Hepatic stellate cell (primary cell): ENCODE measurements around the gene SLC35A4.
"Not testable (repeated sequence)": the region's sequence is repeated elsewhere in the genome, so short reads cannot be mapped to it uniquely, and the experiment has no call there.

Experiments used
- DNase-seq: peaks from one replicate; pipeline ENCODE4 v3.0.0; 2011; ENCODE audit warnings: low spot score

Gene SLC35A4

DNA sequence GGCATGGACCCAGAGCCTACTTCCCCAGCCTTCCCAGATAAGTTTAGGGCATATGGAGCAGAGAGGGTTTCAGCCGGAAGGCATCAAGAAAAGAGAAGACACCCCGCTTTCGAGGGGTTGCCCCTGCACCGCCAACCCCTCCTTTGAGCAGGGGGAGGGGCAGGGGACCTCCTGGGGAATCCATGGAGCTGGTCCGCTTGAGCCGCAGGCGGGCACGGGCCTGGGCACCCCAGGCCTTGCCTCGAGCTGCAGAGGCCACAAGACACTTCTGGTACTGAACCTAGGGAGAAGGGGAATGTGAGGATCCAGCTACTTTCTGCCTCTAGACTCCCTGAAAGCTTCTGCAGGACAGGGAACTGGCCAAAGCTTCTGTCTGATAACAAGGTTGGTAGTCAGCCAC is 6.1 kb upstream of the SLC35A4 start:
- no peak for DNase-seq

DNA sequence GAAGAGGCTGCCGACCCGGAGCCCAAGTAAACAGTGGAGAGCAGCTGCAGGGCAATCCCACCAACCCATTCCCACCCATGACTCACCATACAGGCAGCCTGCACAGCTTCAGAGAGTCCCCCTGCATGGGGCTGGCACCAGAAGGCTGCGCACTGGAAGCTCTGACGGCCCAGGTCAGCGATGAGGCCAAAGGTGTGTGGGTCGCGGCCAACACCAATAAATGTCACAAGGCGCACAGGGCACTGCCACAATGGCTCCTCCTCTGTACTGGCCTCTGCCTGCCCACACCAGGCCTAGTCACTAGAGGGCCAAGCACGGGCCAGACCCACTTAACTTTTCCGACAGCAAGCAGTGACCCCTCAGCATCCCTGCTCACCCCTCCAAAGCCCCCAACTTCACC is 4.4 kb upstream of the SLC35A4 start:
- DNase-seq, result no peak

DNA sequence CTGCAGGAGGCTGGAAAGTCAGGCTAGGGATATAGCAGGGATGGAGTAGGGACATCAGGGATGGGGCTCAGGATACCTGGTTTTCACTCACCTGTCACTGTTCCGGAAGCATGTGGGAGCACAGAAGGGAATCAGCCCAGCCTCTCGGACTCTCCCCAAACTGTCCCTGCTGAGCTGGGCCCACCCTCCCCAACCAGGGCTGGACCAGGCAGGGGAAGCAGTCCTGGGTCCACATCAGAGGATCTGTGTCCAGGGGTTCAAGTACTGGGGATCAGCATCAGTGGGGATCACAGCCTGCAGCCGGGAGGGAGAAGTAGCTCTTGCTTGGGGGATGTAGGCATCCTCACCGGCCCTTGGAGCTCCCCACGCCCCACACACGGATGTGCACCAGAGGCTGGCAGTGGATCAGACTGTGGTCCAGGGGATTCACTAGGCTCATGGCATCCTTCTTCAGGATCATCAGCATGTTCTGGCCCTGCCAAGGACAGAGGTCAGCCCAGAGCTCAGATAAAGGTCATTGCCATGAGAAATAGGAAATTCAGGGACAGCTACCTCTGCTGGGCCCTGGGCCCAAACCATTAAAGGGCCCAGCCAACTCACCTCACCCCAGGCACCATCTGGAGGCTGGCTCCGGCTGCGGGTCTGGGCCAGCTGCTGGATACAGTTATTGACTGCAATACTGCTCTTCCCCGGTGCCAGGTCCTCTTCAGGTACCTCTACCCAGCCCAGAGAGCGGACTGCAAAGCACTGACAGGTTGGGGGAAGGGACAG is 2.7 kb upstream of the SLC35A4 start:
- no peak for DNase-seq

DNA sequence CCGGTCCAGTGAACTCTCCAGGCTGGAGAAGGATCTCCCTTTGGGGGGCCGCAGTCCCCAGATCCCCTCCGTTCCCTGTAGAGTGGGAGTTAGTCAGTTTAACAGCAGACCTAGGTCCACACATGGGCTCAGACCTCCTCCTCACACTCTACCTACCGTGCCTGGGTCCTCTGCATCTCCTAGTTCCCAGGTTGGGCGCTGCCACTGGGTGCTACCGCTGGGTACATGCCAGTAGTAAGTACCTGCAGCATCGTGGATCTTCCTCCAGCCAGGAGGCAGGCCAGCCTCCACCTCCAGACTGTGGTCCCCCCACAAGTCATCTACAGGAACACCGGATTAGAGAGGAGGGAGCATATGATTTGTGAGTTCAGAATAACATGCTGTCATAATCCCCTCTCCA is 1.0 kb upstream of the SLC35A4 start:
- no peak for DNase-seq

DNA sequence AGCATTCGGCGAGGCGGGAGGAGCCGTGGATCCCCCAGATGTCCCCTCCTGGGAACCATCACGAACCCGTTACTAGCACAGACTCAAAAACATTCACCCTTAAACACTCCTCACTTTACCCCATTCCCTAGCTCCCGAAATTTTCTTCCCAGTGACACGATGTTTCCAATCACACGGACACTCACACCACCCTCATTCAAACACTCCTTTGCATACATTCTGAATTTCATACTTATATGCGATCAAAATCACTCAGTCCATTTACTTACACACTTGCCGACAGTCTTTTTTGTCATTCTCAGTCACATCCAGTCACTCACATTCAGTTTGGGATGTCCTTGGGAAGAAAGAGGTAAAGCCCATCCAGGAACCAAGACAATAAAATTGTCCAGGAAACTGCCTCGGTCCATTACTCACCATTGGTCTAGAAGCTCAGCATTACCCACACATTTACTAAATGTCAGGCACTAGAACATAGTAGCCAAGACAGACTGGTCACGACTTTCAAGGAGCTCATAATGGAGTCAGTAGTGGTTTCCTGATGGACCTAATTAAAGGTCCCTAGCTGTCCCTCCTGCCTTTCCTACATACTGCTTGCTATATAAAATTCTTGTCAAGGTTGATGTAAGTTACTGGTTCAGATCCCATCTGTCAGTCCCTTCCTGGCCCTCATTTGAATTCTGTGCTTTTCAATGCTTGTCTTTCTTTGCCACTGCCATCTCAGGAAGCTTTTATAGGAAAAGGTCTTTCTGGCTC is 574 bp downstream of the SLC35A4 start:
- no peak for DNase-seq

DNA sequence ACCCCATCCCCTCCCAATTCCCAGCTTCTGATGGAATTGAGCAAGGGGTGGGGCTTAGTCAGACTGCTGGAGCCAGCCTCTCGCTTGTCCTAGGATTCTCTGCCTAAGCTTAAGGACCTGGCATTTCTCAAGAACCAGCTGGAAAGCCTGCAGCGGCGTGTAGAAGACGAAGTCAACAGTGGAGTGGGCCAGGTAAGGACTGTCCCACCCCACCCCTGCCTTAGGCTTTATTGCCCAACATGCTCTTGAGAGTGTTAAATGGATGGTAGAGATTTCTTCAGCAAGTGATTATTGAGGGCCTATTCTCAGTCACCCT is 1.1 kb downstream of the SLC35A4 start:
- DNase-seq, result no peak

DNA sequence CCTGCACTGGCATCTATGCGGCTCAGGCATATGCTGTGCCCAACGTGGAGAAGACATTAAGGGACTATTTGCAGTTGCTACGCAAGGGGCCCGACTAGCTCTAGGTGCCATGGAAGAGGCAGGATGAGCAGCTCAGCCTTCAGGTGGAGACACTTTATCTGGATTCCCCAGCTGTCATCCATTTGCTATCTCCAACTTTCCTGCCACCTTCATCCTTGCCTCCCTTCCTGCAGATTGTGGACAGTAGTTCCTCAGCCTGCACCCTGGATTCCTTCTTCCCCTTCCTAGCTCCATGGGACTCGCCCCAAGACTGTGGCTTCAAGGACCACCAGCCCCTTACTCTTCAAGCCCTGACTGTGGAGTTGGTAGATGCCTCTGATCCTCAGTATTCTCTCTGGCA is 2.0 kb downstream of the SLC35A4 start:
- DNase-seq, result no peak

DNA sequence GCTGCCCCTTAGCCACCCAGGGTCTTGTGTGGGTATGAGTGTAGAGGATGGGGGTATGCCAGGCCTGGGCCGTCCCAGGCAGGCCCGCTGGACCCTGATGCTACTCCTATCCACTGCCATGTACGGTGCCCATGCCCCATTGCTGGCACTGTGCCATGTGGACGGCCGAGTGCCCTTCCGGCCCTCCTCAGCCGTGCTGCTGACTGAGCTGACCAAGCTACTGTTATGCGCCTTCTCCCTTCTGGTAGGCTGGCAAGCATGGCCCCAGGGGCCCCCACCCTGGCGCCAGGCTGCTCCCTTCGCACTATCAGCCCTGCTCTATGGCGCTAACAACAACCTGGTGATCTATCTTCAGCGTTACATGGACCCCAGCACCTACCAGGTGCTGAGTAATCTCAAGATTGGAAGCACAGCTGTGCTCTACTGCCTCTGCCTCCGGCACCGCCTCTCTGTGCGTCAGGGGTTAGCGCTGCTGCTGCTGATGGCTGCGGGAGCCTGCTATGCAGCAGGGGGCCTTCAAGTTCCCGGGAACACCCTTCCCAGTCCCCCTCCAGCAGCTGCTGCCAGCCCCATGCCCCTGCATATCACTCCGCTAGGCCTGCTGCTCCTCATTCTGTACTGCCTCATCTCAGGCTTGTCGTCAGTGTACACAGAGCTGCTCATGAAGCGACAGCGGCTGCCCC is 2.6 kb downstream of the SLC35A4 start:
- DNase-seq, result no peak

DNA sequence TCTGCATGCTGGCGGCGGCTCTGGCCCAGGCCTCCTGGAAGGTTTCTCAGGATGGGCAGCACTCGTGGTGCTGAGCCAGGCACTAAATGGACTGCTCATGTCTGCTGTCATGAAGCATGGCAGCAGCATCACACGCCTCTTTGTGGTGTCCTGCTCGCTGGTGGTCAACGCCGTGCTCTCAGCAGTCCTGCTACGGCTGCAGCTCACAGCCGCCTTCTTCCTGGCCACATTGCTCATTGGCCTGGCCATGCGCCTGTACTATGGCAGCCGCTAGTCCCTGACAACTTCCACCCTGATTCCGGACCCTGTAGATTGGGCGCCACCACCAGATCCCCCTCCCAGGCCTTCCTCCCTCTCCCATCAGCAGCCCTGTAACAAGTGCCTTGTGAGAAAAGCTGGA is 3.2 kb downstream of the SLC35A4 start:
- DNase-seq, result no peak

DNA sequence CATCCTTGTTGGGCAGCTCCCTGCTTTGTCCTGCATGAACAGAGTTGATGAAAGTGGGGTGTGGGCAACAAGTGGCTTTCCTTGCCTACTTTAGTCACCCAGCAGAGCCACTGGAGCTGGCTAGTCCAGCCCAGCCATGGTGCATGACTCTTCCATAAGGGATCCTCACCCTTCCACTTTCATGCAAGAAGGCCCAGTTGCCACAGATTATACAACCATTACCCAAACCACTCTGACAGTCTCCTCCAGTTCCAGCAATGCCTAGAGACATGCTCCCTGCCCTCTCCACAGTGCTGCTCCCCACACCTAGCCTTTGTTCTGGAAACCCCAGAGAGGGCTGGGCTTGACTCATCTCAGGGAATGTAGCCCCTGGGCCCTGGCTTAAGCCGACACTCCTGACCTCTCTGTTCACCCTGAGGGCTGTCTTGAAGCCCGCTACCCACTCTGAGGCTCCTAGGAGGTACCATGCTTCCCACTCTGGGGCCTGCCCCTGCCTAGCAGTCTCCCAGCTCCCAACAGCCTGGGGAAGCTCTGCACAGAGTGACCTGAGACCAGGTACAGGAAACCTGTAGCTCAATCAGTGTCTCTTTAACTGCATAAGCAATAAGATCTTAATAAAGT is 3.9 kb downstream of the SLC35A4 start:
- DNase-seq, result no peak

DNA sequence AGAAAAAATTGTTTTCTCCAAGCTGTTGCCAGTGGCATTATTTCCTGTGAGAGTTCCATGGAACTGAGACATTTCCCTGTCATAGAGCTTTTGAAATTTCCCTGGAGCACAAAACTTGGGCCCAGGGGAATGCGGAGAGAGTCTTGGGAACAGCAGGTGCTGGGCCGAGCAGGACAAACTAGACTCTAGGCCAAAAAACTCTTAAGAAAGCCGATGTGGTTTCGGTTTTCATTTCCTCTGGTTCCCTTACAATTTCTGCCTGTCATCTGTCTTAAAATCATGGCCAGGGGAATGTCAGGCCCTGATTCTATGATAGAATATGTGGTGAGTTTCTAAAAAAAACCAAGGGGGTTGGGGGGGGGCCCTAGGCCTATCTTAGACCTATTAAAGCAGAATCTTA is 4.6 kb downstream of the SLC35A4 start:
- no peak for DNase-seq

DNA sequence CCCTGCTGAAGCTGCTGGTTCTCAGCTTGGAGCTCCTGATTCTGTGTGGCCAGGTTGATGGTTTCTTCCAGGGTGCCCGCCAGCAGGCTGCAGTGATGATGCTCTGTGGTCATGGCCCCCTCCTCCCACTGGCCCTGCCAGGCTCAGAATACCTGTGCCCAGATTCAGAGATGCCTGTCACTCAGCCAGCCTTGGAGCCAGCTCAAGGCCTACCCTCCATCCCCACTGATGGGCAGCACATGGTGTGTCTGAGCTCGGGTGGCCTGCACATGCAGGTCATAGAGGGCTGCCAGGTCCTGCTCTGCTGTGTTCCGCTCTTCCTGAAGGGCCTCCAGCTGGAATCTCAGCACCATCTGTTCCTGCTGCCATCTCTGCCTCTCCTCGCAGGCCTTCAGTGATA is 5.4 kb downstream of the SLC35A4 start:
- DNase-seq, result no peak

DNA sequence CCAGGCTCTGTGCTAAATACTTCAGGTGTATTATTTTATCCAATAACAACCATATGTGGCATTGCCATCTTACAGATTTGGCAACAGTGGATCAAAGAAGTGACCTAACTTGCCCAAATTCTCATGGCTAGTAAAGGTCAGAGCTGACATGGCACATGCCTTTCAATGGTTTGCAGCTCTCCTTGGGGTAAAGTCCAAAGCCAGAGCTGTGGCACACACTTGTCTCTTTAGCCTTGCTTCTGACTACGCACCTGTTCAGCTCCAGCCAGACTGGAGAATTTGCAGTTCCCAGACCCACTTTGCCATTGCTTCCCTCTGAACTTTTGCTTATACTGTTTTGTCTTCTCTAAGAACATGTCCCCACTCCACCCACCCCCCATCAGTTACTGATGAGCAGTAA is 5.9 kb downstream of the SLC35A4 start:
- DNase-seq, result no peak

DNA sequence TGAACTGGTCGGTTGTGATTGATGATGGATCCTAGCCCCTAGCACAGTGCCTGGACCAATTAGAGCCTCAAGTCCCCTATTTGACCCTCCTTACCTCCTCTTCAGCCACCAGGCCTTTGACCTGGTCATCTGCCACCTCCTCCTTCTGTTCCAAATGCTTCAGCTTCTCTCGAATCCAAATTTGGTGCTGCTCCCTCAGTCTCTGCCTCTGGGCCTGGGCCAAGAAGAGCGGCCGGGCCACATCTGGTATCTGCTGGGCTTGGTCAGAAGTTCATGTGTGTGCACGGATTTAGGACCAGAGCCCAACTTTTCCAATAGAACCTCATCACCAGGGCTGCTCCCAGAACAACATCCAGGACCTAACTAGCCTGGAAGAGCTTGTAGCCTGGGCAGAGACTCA is 6.5 kb downstream of the SLC35A4 start:
- DNase-seq, result no peak

DNA sequence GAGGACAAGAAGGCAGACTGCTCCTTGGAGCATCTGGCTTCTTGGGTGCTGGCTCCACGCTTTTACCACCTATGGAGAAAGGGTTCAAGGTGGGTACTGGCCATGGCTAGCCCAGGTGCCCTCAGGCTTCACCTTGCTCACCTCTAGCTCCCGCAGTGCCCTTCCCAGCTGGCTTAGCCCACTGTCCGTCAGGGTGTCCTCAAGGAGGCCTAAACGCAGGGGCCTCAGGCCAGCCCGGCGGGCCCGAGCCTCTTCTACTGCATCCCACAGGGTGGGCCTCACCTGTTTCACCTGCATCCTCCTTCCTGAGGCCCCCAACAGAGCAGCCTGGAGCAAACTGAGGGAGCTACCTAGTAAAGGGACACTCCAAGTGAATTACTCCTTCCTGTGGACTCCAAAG is 9.1 kb downstream of the SLC35A4 start:
- no peak for DNase-seq

DNA sequence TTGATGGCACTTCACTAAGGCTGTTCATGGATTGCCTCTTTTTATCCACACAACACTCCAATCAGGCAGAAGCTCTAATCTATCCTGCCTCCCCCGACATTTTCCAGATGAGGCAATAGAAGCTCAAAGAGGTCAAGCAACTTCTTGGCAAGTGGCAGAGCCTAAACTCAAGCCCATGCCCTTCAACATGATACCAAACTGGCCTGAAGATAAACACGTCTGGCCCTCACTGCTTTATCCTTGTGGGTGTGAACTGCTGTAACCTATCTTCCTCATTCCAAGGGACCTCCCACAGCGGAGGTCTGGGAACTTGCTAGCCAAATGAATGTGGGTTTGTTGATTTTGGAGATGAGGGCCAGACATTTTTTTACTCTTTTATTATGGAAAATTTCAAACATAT is 9.5 kb downstream of the SLC35A4 start:
- DNase-seq, result no peak

DNA sequence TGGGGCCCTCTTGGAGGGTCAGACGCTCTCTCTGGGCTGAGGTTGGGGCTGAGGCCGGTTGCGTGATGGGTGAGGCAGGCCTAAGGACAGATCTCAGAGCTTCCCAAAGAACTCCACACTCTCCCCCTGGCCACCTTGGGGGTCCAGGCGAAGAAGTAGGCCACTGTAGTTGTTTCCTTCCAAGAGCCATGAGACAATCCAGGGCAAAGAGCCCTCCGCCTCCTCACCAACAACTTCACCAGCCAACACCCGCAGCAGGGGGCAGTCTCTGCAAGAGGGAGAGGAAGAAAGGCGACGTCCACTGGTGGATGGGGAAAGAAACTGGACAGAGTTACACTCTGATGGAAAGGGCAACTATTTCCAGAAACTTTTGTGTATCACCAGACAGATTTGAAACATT is 10.7 kb downstream of the SLC35A4 start:
- DNase-seq, result no peak

DNA sequence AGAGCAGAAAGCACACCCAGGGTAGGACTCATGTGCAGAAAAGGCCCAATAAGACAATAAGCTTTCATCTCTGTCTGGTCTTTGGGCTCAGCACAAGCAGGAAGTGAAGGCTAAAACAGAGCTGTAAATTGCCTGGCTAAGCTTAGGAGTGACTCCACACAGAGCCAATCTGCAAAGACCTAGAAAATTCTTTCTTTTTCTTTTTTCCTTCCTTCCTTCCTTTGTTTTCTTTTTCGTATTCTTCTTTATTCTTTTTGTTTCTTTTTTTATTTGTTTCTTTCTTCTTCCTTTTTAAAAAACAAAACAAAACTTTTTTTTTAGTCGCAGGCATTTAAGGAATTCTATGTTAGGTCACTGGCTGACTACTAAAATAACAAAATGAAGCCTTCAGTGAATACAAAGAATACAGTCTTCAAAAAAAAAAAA is 12.2 kb downstream of the SLC35A4 start:
- no peak for DNase-seq

DNA sequence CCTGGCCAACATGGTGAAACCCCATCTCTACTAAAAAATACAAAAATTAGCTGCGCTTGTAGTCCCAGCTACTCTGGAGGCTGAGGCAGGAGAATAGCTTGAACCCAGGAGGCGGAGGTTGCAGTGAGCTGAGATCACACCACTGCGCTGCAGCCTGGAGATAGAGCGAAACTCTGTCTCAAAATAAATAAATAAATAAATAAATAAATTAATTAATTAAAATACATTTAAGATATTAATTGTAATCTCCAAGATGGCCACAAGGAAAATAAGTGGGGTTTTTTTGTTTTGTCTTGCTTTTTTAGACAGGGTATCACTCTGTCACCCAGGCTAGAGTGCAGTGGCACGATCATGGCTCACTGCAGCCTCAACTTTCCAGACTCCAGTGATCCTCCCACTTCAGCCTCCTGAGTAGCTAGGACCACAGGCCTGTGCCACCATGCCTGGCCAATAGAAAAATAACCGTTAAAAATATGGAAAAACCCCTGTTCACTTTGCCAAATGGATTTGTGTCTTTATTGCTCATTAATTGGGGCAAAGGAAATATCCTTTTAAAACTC is 14.6 kb downstream of the SLC35A4 start:
- not testable (repeated sequence) for DNase-seq

DNA sequence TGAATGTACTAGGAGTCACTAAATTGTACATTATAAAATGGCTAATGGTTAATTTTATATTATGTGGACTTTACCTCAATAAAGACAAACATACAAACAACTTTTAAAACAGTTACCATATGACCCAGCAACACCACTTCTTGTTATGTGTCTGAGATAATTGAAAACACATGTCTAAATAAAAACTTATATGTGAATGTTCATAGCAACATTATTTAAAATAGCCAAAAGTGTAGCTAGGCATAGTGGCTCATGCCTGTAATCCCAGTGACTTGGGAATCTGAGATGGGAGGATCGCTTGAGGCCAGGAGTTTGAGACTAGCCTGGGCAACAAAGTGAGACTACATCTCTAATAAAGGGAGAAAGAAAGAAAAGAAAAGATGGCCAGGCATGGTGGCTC is 22.9 kb downstream of the SLC35A4 start:
- DNase-seq, result no peak

DNA sequence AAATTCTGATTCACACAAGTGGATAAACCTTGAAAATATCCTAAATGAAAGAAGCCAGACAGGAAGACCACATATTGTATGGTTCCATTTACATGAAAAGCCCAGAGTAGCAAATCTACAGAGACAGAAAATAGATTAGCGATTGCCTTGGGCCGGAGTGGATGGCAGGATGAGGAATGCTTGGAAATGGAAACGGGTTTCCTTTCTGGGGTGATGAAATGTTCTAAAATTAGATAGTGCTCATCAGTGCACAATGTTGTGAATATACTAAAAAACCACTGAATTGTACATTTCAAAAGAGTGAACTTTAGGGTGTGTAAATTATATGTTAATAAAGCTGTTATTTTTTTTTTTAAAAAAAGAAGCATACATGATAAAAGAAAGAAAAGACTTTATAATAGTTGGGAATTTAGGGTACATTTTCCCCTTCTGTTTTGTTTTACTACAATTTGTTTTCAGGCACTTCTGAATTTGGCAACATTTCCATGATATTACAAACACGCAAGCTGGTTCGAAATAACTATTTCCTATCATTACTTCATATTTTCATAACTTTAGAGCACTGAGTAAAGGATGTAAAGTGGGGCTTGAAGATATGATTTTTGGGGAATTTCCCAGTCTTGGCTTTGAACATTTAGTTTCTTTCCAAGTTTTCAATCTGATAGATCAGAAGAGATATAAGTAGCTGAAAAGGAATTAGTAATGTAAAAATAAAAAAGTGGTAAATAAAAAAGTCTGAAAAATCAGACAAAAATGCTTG is 23.9 kb downstream of the SLC35A4 start:
- no peak for DNase-seq

DNA sequence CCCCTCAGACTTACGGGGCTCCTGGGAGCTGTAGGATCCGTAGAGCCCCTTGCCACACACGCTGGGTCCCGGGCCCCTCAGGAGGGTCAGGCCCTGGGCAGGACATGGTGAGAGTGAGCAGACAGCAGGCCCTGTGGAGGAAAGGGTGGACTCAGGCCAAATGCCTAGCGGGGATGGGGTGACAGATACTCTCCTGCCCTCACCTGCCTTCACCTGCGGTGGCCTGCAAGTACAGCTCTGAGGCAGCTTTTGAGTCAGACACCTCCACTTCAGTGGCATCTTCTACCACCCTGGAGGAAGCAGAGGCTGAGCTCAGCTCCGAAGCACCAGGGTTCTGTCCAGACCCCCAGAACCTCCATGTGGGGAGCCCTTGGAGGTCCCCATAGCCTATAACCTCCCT is 26.2 kb downstream of the SLC35A4 start:
- no peak for DNase-seq
